ENCODE measurements around the gene MSRB3. TPM values are rescaled to one million over a fixed set of nuclear protein-coding genes. Genes with fewer than 3 reads are reported as not detected.

MSRB3 gene
- total RNA-seq, 6 donors from 2014 or later, result 15.7 to 76.3 (median 30.4) TPM

GRCh38 chr12:65430006-65430405 is 151.5 kb downstream of the MSRB3 start:
- DNase-seq, result no peak
- H3K27me3 ChIP-seq, result no peaks in the 10 kb centered on the region
- H3K27ac ChIP-seq, result no peak overlapping the region
- TF ChIP-seq POLR2AphosphoS5 (IDR thresholded peaks at IDR 0.05) (no peak), POLR2A (IDR thresholded peaks at IDR 0.05) (no peak), CTCF (IDR thresholded peaks at IDR 0.05) (no peak), EP300 (IDR thresholded peaks at IDR 0.05) (no peak)
- 53 to 67% methylated on average over 1 of the region's 1 CpG for WGBS, 2 donors
- no peak for ATAC-seq (ENCODE audit: low FRiP score in 2 of 2)
- H3K4me3 ChIP-seq, result no peak overlapping the region
- H3K36me3 ChIP-seq, result no peaks in the 10 kb centered on the region
- no peaks in the 10 kb centered on the region for H3K4me1 ChIP-seq
- peaks cover 0 to 11% (median 3%) of the 10 kb centered on the region in 4 donors for H3K9me3 ChIP-seq

GRCh38 chr12:65430571-65431306 is 152.3 kb downstream of the MSRB3 start:
- TF ChIP-seq EP300 (IDR thresholded peaks at IDR 0.05), result no peak
- TF ChIP-seq POLR2A (IDR thresholded peaks at IDR 0.05), result no peak
- no peak for TF ChIP-seq POLR2AphosphoS5 (IDR thresholded peaks at IDR 0.05)
- Histone ChIP-seq H3K27ac (no peak overlapping the region), H3K4me1 (no peaks in the 10 kb centered on the region), H3K9me3 (peaks cover 0 to 9% (median 2%) of the 10 kb centered on the region in 4 donors), H3K27me3 (no peaks in the 10 kb centered on the region), H3K4me3 (no peak overlapping the region), H3K36me3 (no peaks in the 10 kb centered on the region)
- WGBS, 2 donors, result 76 to 82% methylated on average over 3 of the region's 3 CpGs
- DNase-seq (no peak), ATAC-seq (ENCODE audit: low FRiP score in 2 of 2) (no peak)

- TF ChIP-seq CTCF (IDR thresholded peaks at IDR 0.05), result no peak
- no peak for TF ChIP-seq EP300 (IDR thresholded peaks at IDR 0.05)
- no peak overlapping the region for H3K27ac ChIP-seq
- H3K4me1 ChIP-seq, result no peaks in the 10 kb centered on the region
- ATAC-seq (ENCODE audit: low FRiP score in 2 of 2) (no peak), DNase-seq (no peak)
- H3K36me3 ChIP-seq, result no peaks in the 10 kb centered on the region
- H3K9me3 ChIP-seq, result no peaks in the 10 kb centered on the region
- H3K4me3 ChIP-seq, result no peak overlapping the region
- no peaks in the 10 kb centered on the region for H3K27me3 ChIP-seq
These were observed 153.6 kb downstream of the MSRB3 start for GRCh38 chr12:65432114-65432513.

DNA sequence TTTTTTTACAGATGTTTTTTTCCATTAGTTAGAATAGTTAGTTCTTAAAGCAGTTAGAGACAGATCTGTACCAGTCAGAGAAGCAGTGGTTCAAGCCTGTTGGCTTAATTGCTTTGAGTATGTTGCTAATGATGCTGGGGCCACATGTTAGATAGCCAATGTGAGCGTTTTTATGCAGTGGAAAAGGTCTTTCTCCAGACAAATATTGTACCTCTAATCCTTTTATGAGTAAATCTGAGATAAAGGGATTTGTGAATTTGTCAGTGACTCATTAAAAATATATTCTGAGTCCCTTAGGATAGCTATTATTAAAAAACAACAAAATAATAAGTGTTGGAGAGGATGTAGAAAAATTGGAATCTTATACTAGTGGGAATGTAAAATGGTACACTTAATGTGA is 154.2 kb downstream of the MSRB3 start:
- TF ChIP-seq EP300 (IDR thresholded peaks at IDR 0.05) (no peak), POLR2AphosphoS5 (IDR thresholded peaks at IDR 0.05) (no peak), CTCF (IDR thresholded peaks at IDR 0.05) (no peak), POLR2A (IDR thresholded peaks at IDR 0.05) (no peak)
- Histone ChIP-seq H3K27me3 (no peaks in the 10 kb centered on the region), H3K4me3 (no peak overlapping the region), H3K9me3 (no peaks in the 10 kb centered on the region), H3K36me3 (no peaks in the 10 kb centered on the region), H3K27ac (no peak overlapping the region), H3K4me1 (no peaks in the 10 kb centered on the region)
- ATAC-seq (ENCODE audit: low FRiP score in 2 of 2) (no peak), DNase-seq (no peak)
- 0 to 48% methylated on average over 1 of the region's 1 CpG for WGBS, 2 donors

DNA sequence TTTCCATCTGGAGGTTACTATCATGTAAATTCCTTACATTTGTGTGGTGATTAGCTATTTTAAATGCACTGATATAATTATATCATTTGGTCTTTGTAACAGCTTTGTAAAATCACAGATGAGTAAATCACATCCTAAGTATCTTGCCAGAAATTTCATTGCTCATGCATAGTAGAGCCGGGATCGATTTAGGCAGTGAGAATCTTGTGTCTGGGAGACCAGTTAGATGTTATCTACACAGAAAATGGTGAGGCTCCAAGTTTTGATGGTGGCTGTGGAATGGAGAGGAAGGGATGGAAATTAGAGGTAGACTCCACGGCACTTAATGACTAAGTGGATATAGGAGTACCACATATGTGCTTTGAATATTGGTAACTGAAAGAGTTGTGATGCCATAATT is 156.3 kb downstream of the MSRB3 start:
- no peaks in the 10 kb centered on the region for H3K27me3 ChIP-seq
- H3K4me1 ChIP-seq, result no peaks in the 10 kb centered on the region
- WGBS, 2 donors, result 90 to 94% methylated on average over 3 of the region's 3 CpGs
- ATAC-seq (ENCODE audit: low FRiP score in 2 of 2), result no peak
- no peak for DNase-seq
- no peak overlapping the region for H3K27ac ChIP-seq
- H3K9me3 ChIP-seq, result no peaks in the 10 kb centered on the region
- no peak for TF ChIP-seq EP300 (IDR thresholded peaks at IDR 0.05)
- TF ChIP-seq POLR2A (IDR thresholded peaks at IDR 0.05), result no peak
- no peak for TF ChIP-seq POLR2AphosphoS5 (IDR thresholded peaks at IDR 0.05)
- no peak for TF ChIP-seq CTCF (IDR thresholded peaks at IDR 0.05)
- no peaks in the 10 kb centered on the region for H3K36me3 ChIP-seq
- H3K4me3 ChIP-seq, result no peak overlapping the region
